ENCODE results near the gene MFSD12. TPM values are rescaled to one million over a fixed set of nuclear protein-coding genes. Genes with fewer than 3 reads are reported as not detected.

Gene MFSD12
- total and polyA plus RNA-seq, 7 donors, result 2.4 to 53.5 (median 22.1) TPM

DNA sequence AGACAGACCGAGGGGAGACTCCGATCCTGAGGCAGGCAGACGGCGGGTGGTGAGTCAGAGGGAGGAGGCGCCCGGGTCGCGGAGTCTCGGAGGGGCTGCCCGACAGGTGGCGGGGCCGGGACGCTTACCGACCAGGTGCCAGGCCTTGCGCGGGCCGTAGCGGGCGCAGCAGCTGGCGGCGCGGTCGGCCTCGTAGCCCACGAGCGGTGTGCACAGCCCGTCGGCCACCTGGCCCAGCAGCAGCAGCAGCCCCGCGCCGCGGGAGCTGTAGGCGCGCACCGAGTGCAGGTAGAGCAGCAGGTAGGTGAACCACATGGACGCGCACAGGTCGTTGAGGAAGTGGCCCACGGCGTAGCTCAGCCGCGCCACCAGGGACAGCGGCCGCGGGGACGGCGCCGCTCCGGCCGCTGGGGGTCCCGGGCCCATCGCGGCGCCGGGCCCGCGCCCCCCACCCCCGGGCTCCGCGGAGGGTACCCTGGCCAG is 367 bp downstream of the MFSD12 start:
- 0 to 1% methylated on average over 60 of the region's 60 CpGs for WGBS, 2 donors
- Histone ChIP-seq H3K4me1 (peaks cover 0 to 33% (median 27%) of the 10 kb centered on the region in 4 donors), H3K4me3 (peak overlapping the region; percentile 66 to 99 (median 93)), H3K9me3 (no peaks in the 10 kb centered on the region), H3K27ac (peak overlapping the region; percentile 83 to 91 (median 87)), H3K36me3 (no peaks in the 10 kb centered on the region), H3K27me3 (no peaks in the 10 kb centered on the region)
- intact Hi-C loops (cut with DNase I), result no loop called here
- TF ChIP-seq POLR2AphosphoS5 (IDR thresholded peaks at IDR 0.05) (no peak), CTCF (IDR thresholded peaks at IDR 0.05) (no peak), POLR2A (IDR thresholded peaks at IDR 0.05) (no peak), EP300 (IDR thresholded peaks at IDR 0.05) (no peak)
- DNase-seq, result peak; percentile 71

DNA sequence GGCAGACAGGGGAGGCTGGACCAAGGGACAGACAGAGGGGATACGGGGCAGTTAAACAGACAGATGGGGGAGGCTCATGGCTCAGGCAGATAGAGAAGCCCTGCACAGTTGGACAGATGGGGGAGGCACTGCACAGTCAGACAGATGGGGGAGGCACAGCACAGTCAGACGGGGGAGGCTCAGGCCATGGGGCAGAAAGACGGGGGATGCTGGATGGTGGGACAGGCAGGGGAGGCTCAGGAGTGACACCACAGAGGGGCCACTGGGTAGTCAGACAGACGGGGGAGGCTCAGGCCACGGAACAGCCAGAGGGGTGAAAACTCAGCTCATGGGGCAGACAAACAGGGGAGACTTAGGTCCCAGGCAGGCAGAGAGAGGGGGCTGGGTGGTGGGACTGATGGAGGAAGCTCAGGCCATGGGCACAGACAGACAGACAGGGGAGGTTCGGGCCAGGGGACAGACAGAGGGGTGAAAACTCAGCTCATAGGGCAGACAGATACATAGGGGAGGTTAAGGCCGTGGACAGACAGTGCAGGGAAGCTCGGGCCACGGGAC is 886 bp downstream of the MFSD12 start:
- Histone ChIP-seq H3K9me3 (no peaks in the 10 kb centered on the region), H3K27ac (peak overlapping the region in 3 of 4 donors; percentile 83 to 91 (median 89))

DNA sequence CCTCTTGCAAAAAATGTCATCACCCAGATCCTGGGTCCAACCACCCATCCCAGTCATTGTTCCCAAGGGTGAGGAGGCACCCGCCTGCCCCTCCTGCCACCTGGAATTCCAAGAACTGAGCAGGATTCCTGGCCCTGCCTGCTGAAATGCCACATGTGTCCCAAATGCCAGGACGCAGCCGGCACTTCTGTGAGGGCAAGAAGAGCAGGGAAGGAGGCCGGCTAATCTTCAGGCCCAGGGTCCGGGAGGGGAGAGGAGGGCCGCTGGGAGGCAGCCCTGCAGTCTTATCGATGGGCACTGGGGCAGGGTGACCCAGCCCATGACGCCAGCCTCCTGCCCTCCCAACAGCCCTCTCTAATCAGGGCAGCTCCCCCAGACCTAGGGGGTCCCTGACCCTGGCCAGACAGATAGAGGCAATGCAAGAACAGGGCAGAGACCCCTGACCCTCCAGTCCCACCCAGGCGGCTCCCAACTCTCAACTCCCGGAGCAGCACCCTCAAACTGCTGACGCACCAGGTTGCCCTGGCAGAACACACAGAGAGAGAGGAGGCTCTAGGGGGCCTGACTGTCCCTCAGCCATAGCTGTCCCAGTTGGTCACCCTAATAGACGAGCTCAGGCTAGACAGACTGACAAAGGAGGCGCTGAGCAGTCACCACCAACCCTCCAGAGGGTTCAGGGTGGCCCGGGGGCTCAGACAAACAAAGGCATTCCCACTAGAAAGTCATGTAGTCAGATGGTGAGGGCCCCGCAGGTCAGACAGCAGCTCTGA is 1.5 kb downstream of the MFSD12 start:
- TF ChIP-seq POLR2AphosphoS5 (IDR thresholded peaks at IDR 0.05), result no peak
- no peak for TF ChIP-seq POLR2A (IDR thresholded peaks at IDR 0.05)
- TF ChIP-seq EP300 (IDR thresholded peaks at IDR 0.05), result no peak
- TF ChIP-seq CTCF (IDR thresholded peaks at IDR 0.05), result no peak
- Histone ChIP-seq H3K4me1 (peaks cover 0 to 33% (median 27%) of the 10 kb centered on the region in 4 donors), H3K27me3 (no peaks in the 10 kb centered on the region), H3K27ac (peak overlapping the region in 1 of 4 donors; percentile 91), H3K4me3 (peak overlapping the region in 3 of 4 donors; percentile 88 to 99 (median 98)), H3K36me3 (peaks cover 0 to 3% (median 0%) of the 10 kb centered on the region in 4 donors), H3K9me3 (no peaks in the 10 kb centered on the region)
- no peak for DNase-seq
- WGBS, 2 donors, result 84 to 85% methylated on average over 15 of the region's 15 CpGs
- intact Hi-C loops (cut with DNase I), result no loop called here

More for the DNA sequence above, 886 bp downstream of the MFSD12 start:
- intact Hi-C loops (cut with DNase I), result no loop called here
- no peaks in the 10 kb centered on the region for H3K36me3 ChIP-seq
- no peak for DNase-seq
- H3K4me3 ChIP-seq, result peak overlapping the region; percentile 66 to 99 (median 93)
- TF ChIP-seq POLR2AphosphoS5 (IDR thresholded peaks at IDR 0.05) (no peak), CTCF (IDR thresholded peaks at IDR 0.05) (no peak), POLR2A (IDR thresholded peaks at IDR 0.05) (no peak), EP300 (IDR thresholded peaks at IDR 0.05) (no peak)
- no peaks in the 10 kb centered on the region for H3K27me3 ChIP-seq
- H3K4me1 ChIP-seq, result peaks cover 0 to 33% (median 27%) of the 10 kb centered on the region in 4 donors
- 32% methylated on average over 9 of the region's 9 CpGs for WGBS, 2 donors

GRCh38 chr19:3554254-3555083 is 2.9 kb downstream of the MFSD12 start:
- intact Hi-C loops (cut with DNase I), result no loop called here
- H3K9me3 ChIP-seq, result no peaks in the 10 kb centered on the region
- WGBS, 2 donors, result 61 to 81% methylated on average over 21 of the region's 21 CpGs
- peak overlapping the region in 3 of 4 donors; percentile 4 to 36 (median 10) for H3K27ac ChIP-seq
- TF ChIP-seq POLR2A (IDR thresholded peaks at IDR 0.05) (no peak), EP300 (IDR thresholded peaks at IDR 0.05) (no peak), CTCF (IDR thresholded peaks at IDR 0.05) (no peak), POLR2AphosphoS5 (IDR thresholded peaks at IDR 0.05) (no peak)
- no peak for DNase-seq
- peaks cover 0 to 33% (median 27%) of the 10 kb centered on the region in 4 donors for H3K4me1 ChIP-seq
- H3K36me3 ChIP-seq, result peaks cover 0 to 7% (median 0%) of the 10 kb centered on the region in 4 donors
- H3K27me3 ChIP-seq, result no peaks in the 10 kb centered on the region
- H3K4me3 ChIP-seq, result no peak overlapping the region
